GM18526 (cell line): ENCODE measurements around the gene CACNG5.

Experiments
- POLR2A ChIP-seq: IDR thresholded peaks from 3 replicates; pipeline ENCODE4 v1.6.1; 2011; ENCODE audit not compliant: insufficient read length; ENCODE audit errors: extremely low read depth

CACNG5 gene

GRCh38 chr17:66834919-66835454 lies at the start of gene CACNG5:
Gene CACNG5 (plus strand): TSS chr17:66835117. CDS start chr17:66877333, 42,216 bp downstream.
- TF ChIP-seq POLR2A, result no peak

GRCh38 chr17:66786107-66786506 lies 48.8 kb upstream of the CACNG5 start:
- TF ChIP-seq POLR2A, result no peak

GRCh38 chr17:66787914-66788313 lies 47.0 kb upstream of the CACNG5 start:
- no peak for TF ChIP-seq POLR2A

GRCh38 chr17:66789093-66789492 lies 45.8 kb upstream of the CACNG5 start:
- TF ChIP-seq POLR2A, result no peak

- no peak for TF ChIP-seq POLR2A
Observed at GRCh38 chr17:66789961-66790437, 44.9 kb upstream of the CACNG5 start.

GRCh38 chr17:66790501-66791061 lies 44.3 kb upstream of the CACNG5 start:
- no peak for TF ChIP-seq POLR2A

GRCh38 chr17:66791347-66791746 lies 43.6 kb upstream of the CACNG5 start:
- no peak for TF ChIP-seq POLR2A

GRCh38 chr17:66793814-66794213 lies 41.1 kb upstream of the CACNG5 start:
- TF ChIP-seq POLR2A, result no peak

- no peak for TF ChIP-seq POLR2A
Observed at GRCh38 chr17:66795486-66795885, 39.4 kb upstream of the CACNG5 start.

GRCh38 chr17:66799849-66800537 lies 34.9 kb upstream of the CACNG5 start:
- TF ChIP-seq POLR2A, result no peak

- TF ChIP-seq POLR2A, result no peak
Observed at GRCh38 chr17:66803474-66803951, 31.4 kb upstream of the CACNG5 start.

GRCh38 chr17:66805567-66805966 lies 29.4 kb upstream of the CACNG5 start:
- TF ChIP-seq POLR2A, result no peak

- TF ChIP-seq POLR2A, result no peak
Observed at GRCh38 chr17:66807182-66807581, 27.7 kb upstream of the CACNG5 start.

GRCh38 chr17:66809408-66809807 lies 25.5 kb upstream of the CACNG5 start:
- TF ChIP-seq POLR2A, result no peak

GRCh38 chr17:66810951-66811682 lies 23.8 kb upstream of the CACNG5 start:
- no peak for TF ChIP-seq POLR2A

GRCh38 chr17:66811683-66812054 lies 23.2 kb upstream of the CACNG5 start:
- TF ChIP-seq POLR2A, result no peak
